ENCODE data around the gene TMEM167A.
"Not testable (repeated sequence)": the region's sequence is repeated elsewhere in the genome, so short reads cannot be mapped to it uniquely, and the experiment has no call there.

The TMEM167A gene

DNA sequence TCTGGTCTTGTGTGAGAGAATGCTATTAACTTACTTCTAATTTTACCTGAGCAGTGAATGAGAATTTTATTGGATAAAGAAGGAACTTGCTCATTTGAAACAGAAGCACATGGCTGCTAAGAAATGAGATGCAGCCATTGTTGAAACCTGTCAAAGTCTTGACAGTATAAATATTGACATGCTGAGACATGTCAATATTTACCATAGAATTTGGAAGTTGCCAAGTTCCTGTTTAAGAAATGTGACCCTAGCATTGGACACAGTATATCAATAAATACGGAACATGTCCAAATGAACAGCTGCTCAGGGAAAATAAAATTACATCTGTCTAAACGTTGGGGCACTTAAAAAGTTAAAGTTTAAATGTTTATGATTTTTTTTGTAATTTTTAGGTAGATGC, 7.9 kb upstream of the TMEM167A start:
- no peak for DNase-seq

GRCh38 chr5:83084336-83084735, 7.1 kb upstream of the TMEM167A start:
- no peak for DNase-seq

- DNase-seq = no peak
Observed at GRCh38 chr5:83082750-83083149, 5.6 kb upstream of the TMEM167A start.

DNA sequence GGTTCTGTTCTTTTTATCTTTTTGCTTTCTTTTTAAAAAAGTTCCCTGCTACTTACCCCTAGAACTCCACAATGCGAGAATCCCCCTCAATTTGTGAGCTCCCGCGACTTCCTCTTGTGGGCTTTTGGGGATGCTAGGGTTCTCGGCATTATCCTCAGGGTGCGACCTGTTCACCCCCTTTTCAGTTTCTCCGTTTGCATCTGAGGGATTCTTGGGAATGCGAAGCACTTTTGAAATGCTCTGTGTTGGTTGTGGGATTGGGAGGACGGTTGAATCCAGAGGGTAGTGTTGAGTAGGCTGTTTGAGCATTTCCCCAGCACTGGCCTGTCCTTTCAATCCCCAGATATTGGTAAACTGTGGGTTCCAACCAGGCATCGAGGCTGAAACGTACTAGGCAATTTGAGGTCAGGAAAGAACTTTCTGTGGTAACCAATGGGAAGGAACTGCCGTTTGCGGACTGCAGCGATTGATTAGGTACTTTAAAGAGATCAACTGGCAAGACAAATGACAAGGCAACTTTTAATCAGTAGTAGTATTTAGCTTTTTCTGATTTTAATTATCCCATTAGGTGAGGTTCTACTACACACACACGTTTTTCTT, 568 bp upstream of the TMEM167A start:
- no peak for DNase-seq

GRCh38 chr5:83072966-83073365, 4.2 kb downstream of the TMEM167A start:
- no peak for DNase-seq

DNA sequence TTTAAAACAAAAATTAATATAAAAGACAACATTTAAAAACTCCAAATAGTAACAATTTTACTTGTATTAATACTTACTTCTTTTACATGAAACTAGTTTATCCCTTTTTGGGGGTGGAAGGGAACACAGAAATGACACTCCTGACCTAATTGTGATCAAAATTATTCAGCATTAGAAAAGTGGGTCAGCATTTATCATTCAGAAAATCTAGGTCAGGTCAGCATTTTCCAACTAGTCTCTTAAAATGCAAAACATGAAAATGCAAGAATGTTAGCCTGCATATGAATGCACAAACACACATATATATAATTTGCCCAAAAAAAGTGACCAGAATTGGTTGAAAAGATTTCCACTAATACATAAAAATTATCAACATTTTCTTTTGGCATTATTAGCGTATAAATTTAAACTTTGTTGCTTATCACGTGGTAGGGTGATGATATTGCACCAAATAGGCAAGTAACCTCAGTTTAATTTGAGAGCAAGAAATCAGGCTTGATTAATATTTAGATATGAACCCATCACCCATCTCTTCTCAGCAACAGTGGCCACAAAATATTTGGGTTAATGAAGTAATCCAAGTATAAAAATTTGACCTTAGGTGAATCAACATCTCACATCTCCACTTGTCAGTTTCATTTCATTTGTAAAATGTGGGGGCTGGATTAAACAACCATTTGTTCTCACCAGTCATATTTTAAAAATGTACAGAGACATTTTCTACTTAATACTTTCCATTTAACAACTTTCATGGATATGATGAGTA, 5.7 kb downstream of the TMEM167A start:
- DNase-seq = no peak

DNA sequence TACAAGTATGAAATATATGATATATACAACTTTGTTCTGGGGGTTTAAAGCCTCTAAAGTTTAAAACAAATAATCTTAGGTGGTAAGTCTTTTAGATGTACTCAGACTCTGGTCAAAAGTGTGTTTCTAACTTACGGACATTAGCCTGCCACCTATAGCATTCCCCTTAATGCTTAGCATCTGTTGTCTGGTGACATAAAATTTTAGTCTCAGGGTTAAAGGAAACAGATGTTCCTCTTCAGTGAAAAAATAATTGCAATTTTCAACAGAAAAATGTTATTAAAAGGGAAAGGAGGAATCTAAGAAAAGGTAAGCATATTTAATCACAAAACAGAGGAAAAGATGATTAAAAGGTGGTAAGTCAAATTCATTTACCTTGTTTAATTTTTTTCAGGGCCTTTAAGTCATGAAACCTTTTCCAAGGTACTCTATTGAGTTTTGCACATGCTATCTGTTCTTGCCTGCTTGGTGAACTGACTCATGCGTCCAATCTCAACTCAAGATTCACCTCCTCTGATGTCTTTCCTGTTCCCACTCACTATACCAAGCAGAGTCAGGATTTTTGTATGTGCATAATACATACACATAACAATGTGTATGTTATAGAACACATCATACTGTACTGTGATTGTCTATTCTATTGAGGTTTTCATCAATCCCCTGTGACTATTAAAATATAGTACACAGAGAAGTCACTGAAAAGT, 7.9 kb downstream of the TMEM167A start:
- no peak for DNase-seq

- DNase-seq = not testable (repeated sequence)
Observed at GRCh38 chr5:83067377-83067776, 9.8 kb downstream of the TMEM167A start.

DNA sequence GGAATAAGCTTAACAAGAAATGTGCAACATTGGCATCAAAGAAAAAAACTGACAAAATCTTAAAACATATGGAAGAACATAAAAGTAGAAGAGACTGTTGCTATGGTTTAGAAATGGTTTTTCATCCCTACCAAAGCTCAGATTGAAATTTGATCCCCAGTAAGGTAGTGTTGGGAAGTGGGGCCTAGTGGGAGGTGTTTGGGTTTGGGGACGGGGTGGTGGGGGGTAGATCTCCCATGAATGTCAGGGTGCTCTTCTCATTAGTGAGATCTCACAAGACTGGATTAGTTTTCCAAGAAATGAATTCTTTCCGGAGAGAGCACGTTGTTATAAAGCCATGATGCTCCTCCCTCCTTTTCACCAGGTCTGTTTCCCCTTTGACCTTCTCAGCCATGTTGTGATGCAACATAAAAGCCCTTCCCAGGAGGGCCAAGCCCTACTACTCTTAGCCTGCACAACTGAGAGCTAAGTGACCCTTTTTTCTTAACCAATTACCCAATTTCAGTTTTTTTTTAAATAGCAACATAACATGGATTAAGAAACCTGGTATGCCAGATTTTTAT, 10.6 kb downstream of the TMEM167A start:
- DNase-seq = no peak

DNA sequence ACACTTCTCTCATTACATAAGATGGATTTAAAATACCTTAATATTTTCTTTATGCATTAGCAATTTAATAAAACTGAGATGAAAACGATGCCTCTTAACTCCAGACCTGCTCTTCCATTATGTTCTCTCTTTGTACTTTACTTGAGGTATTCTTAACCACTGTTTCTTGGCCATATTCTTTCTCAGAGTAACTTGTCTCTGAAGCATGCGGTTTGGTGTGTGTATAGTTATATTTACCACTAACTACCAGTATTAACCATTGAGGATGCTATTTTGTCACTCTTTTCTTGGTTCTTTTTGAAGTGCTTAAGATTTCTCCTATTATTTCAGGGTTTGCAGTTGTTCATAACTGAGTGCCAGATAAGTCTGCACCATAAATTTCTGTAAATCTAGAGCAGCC, 17.9 kb downstream of the TMEM167A start:
- DNase-seq = no peak

- DNase-seq = no peak
Observed at GRCh38 chr5:83058726-83059125, 18.5 kb downstream of the TMEM167A start.

- no peak for DNase-seq
Observed at GRCh38 chr5:83055166-83055565, 22.0 kb downstream of the TMEM167A start.

GRCh38 chr5:83050723-83051340, 26.4 kb downstream of the TMEM167A start:
- DNase-seq = no peak

DNA sequence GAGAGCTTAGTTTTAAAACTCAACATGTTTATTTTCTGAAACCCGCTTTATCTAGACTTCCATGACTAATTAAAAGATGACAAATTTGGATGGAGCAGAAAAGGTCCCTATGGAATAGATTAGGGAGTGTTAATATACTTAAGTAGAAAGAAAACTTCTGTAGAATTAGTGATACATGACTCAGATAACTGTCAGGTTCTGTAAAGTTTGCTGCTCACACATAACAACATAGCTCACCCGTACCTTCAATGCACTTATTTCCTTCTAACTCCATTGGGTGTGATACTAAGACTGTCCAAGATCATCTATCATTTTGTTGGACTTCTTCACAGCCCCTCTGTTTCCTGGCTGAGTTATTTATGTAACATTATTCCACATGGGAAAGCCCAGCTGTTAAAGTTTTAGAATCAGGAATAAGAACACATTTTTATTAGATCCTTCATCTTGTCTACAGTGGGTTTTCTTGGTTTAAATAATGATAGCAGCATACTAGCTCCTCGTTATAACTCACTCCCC, 27.8 kb downstream of the TMEM167A start:
- no peak for DNase-seq

GRCh38 chr5:83048811-83049210, 28.4 kb downstream of the TMEM167A start:
- DNase-seq = no peak

DNA sequence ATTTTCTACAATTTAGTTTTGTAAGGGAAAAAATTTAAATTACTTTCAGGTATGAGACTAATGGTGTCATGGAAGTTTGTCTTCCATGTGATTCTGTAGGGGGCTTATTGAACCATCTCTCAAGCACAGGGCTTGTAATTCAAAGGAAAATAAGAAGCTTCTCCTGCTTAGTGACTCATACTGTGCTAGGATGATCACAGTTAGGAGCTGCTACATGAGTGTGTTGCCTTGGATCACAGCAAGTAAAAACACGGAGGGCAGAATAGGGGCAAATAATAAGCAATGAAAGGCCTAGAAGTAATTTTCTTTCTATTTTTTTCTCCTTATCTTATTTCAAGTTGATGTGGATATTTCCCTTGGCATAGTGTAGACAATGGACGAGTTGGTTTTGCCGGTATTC, 28.9 kb downstream of the TMEM167A start:
- DNase-seq = no peak

- no peak for DNase-seq
Observed at GRCh38 chr5:83044926-83045325, 32.3 kb downstream of the TMEM167A start.

DNA sequence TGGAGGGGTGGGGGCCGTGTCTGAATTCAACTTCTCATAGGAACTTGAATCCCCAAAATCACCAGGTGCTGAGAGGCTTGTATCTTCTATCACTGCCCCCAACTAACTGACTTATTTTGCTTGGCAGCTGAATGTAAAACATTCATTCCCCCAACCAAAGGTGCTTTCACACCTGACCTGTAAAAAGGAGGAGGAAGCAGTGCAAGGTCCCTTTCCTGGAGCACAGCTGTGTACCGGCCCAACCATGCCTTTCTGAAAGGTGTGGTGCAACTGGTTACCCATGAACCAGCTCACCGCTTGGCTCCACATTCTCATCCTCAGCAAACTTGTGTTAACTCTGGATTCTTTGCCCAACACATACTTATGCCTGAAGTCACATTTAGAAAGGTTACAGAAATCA, 34.7 kb downstream of the TMEM167A start:
- DNase-seq = no peak

DNA sequence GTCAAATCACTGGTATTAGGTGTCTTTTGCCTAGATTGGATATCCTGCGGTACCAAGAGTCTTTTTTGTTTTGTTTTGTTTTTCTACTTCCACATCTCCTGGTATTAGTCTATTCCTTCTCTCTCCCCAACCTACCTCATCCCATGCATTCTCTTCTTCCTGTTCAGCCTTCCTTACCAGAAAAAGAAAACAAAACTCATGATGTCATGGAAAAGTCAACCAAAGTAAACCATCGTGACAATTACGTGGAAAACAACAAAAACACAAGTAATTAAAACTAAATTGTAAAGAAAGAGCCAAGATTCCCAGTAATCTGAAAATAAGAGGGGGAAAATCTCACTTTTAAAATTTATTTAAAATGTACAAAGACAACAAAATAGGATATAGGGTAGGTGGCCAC, 38.3 kb downstream of the TMEM167A start:
- DNase-seq = no peak

DNA sequence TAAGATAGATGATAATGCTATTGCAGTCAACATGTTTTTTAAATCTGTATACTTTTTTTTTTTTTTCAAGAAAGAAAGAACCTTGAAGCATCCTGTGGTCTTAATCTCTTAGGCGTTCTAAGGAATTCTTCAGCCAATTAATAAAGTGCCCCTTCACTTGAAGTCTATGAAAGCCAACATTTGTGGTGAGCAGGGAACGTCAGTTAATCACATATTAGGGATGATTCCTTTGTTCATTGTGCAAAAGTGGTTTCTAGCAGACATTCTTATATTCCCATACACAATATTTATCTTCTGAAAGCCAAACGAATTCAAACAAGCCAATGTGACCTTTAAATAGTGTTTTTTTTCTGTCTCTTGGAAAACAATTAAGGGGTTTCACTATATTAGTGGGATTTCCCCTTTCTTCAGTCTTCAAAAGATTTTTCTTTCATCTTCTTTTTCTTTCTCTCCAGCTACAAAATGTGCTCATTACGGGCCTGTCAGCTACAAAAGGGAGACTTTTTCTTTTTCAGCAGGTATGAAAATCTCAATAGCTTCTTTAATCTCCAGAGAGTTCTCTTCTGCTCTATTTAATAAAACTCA, 40.1 kb downstream of the TMEM167A start:
- no peak for DNase-seq

GRCh38 chr5:83035373-83036100, 41.7 kb downstream of the TMEM167A start:
- no peak for DNase-seq
